Adrenal gland (tissue), 12 donors: ENCODE data around the gene ATL1. TPM values are rescaled to one million over a fixed set of nuclear protein-coding genes. Genes with fewer than 3 reads are reported as not detected.

Source experiments
- DNase-seq, 7 donors: peaks; one replicate each; pipeline ENCODE4 v3.0.0-alpha.2; 2019 to 2020
- H3K27ac ChIP-seq, 5 donors: fragments of 200-600 bp; sonication (generic) in 4 of 5; 1 replicate in 3 of 5; 2 replicates in 2 of 5; pipeline versions ENCODE4 v1.5.1 to v1.8.0; 2016 to 2020; ENCODE audit warnings: mild to moderate bottlenecking in 1 of 5
- H3K27me3 ChIP-seq: fragments of 200-600 bp; 2 replicates; pipeline ENCODE4 v1.8.0; 2021
- H3K36me3 ChIP-seq, 2 donors: fragments of 200-600 bp; replicated peaks in 1 of 2; 1 replicate in 1 of 2; 2 replicates in 1 of 2; pipeline versions ENCODE4 v1.5.1 to v1.8.0; 2018 to 2022
- H3K4me1 ChIP-seq, 2 donors: fragments of 200-600 bp; replicated peaks in 1 of 2; 1 replicate in 1 of 2; 2 replicates in 1 of 2; pipeline versions ENCODE4 v1.5.1 to v1.8.0; 2018 to 2021
- H3K4me3 ChIP-seq, 4 donors: fragments of 200-600 bp; sonication (generic) in 3 of 4; one replicate each; pipeline ENCODE4 v1.5.1; 2016 to 2018
- H3K9me3 ChIP-seq, 3 donors: fragments of 200-600 bp; sonication (generic) in 1 of 3; replicated peaks in 1 of 3; 1 replicate in 2 of 3; 2 replicates in 1 of 3; pipeline versions ENCODE4 v1.5.1 to v1.8.0; 2016 to 2021
- CTCF ChIP-seq, 6 experiments: fragments of 450-650 bp in 4 of 6; fragments of 200-600 bp in 2 of 6; sonication (generic) in 1 of 6; IDR thresholded peaks; 1 replicate in 5 of 6; 2 replicates in 1 of 6; pipeline versions ENCODE4 v1.5.1 to v1.8.0; 2016 to 2021; ENCODE audit warnings: antibody characterized with exemption in 6 of 6, mild to moderate bottlenecking in 2 of 6, moderate library complexity in 1 of 6
- POLR2A ChIP-seq, 2 donors: fragments of 450-650 bp; IDR thresholded peaks; one replicate each; pipeline ENCODE4 v1.6.1; 2017; ENCODE audit warnings: antibody characterized with exemption in 2 of 2, mild to moderate bottlenecking in 2 of 2, moderate library complexity in 1 of 2
- WGBS, 4 donors: extraction: QIAGEN DNeasy Blood & Tissue Kit in 2 of 4; methylation state at CpG; one replicate each; pipeline versions ENCODE4 v1.1.5 to v1.1.7; 2013 to 2017; 5-methylcytosine and 5-hydroxymethylcytosine counted together
- intact Hi-C, 2 donors: fragments of 100-400 bp; cut with DNase I; formaldehyde crosslinking; loops; one replicate each; pipeline versions ENCODE4 v1.14.1 to v1.15.0; 2022 to 2023
- polyA plus RNA-seq, 3 donors: library from polyadenylated mRNA; stranded (reverse); fragments of 200-250 nt in 2 of 3; fragments of 350-450 nt in 1 of 3; fragmentation: Illumina TruSeq in 1 of 3; extraction: RNeasy Lipid Tissue Mini Kit (QIAGEN cat#74804) in 1 of 3; gene quantifications; one replicate each; pipeline ENCODE4 v1.2.3, GENCODE V29; 2013 to 2014
- total RNA-seq, 9 donors: library from RNA; depleted of rRNA in 4 of 9; stranded (reverse); fragments of >200 nt in 4 of 9; fragments of 120-200 nt in 1 of 9; fragmentation: NEBNext Ultra II Directional in 1 of 9; extraction: Animal tissue kit (Norgen Biotek cat#: 25700) in 1 of 9; gene quantifications; one replicate each; pipeline versions ENCODE4 v1.1.0 to v1.2.4, GENCODE V29; 2013 to 2023
- donor health status: healthy with polysubstance abuse.
- donor health status: Bipolar disorder and iron deficiency.
- donor health status: DM: yes; HTN: yes; CAD: no.
- donor health status: DM: no; HTN: no; CAD: no.
- donor health status: DM: no; HTN: no; CAD: no.
- donor health status: DM: yes; HTN: yes; CAD: no.

The ATL1 gene
- total and polyA plus RNA-seq, 12 donors: 2.1 to 10.1 (median 6.0) TPM

- H3K9me3 ChIP-seq: no peaks in the 10 kb centered on the region
- H3K4me1 ChIP-seq: peaks cover 0 to 17% of the 10 kb centered on the region in 2 donors
- TF ChIP-seq POLR2A (IDR thresholded peaks at IDR 0.05): no peak
- TF ChIP-seq CTCF (IDR thresholded peaks at IDR 0.05): no peak
- H3K36me3 ChIP-seq: no peaks in the 10 kb centered on the region
- no peak overlapping the region for H3K27ac ChIP-seq
- intact Hi-C loops: no loop called here
- DNase-seq: no peak
- H3K4me3 ChIP-seq: no peak overlapping the region
- H3K27me3 ChIP-seq: no peaks in the 10 kb centered on the region
Measured at GRCh38 chr14:50649691-50650090, 89.7 kb downstream of the ATL1 start.

GRCh38 chr14:50656776-50657175 lies 96.8 kb downstream of the ATL1 start:
- no peak for DNase-seq
- WGBS, 4 donors: 82 to 86% (median 84%) methylated on average over 6 of the region's 6 CpGs
- intact Hi-C loops: no loop called here
- TF ChIP-seq POLR2A (IDR thresholded peaks at IDR 0.05): no peak
- no peak for TF ChIP-seq CTCF (IDR thresholded peaks at IDR 0.05)
- no peaks in the 10 kb centered on the region for H3K9me3 ChIP-seq
- no peaks in the 10 kb centered on the region for H3K36me3 ChIP-seq
- no peaks in the 10 kb centered on the region for H3K27me3 ChIP-seq
- H3K4me1 ChIP-seq: peaks cover 6 to 26% of the 10 kb centered on the region in 2 donors
- no peak overlapping the region for H3K27ac ChIP-seq
- no peak overlapping the region for H3K4me3 ChIP-seq

GRCh38 chr14:50657753-50658152 lies 97.8 kb downstream of the ATL1 start:
- no peaks in the 10 kb centered on the region for H3K27me3 ChIP-seq
- TF ChIP-seq CTCF (IDR thresholded peaks at IDR 0.05) (no peak), POLR2A (IDR thresholded peaks at IDR 0.05) (no peak)
- no peak for DNase-seq
- 15 to 26% (median 20%) methylated on average over 2 of the region's 2 CpGs for WGBS, 4 donors
- no peaks in the 10 kb centered on the region for H3K36me3 ChIP-seq
- H3K4me1 ChIP-seq: peaks cover 6 to 23% of the 10 kb centered on the region in 2 donors
- no peaks in the 10 kb centered on the region for H3K9me3 ChIP-seq
- intact Hi-C loops: no loop called here
- H3K27ac ChIP-seq: peak overlapping the region in 3 of 5 donors; percentile 8 to 68 (median 52)
- peak overlapping the region in 1 of 4 donors; percentile 10 for H3K4me3 ChIP-seq

GRCh38 chr14:50658203-50658602 lies 98.3 kb downstream of the ATL1 start:
- Histone ChIP-seq H3K27ac (peak overlapping the region in 3 of 5 donors; percentile 8 to 68 (median 52)), H3K9me3 (no peaks in the 10 kb centered on the region), H3K27me3 (no peaks in the 10 kb centered on the region), H3K36me3 (no peaks in the 10 kb centered on the region), H3K4me3 (peak overlapping the region in 1 of 4 donors; percentile 10), H3K4me1 (peaks cover 6 to 23% of the 10 kb centered on the region in 2 donors)
- WGBS, 4 donors: 40 to 51% (median 44%) methylated on average over 6 of the region's 6 CpGs
- peak in 1 of 7 donors; percentile 22 for DNase-seq
- intact Hi-C loops: no loop called here
- no peak for TF ChIP-seq CTCF (IDR thresholded peaks at IDR 0.05)
- TF ChIP-seq POLR2A (IDR thresholded peaks at IDR 0.05): no peak
